GM19099 (cell line): ENCODE data around the gene AJUBA.

ENCODE experiments used
- POLR2A ChIP-seq: IDR thresholded peaks from 3 replicates; pipeline ENCODE4 v1.6.1; 2011; ENCODE audit warnings: low read depth; ENCODE audit not compliant: insufficient read length; ENCODE audit errors: extremely low read depth

AJUBA gene

GRCh38 chr14:22994762-22995275 is 12.5 kb upstream of the AJUBA start:
- TF ChIP-seq POLR2A: no peak

- TF ChIP-seq POLR2A: no peak
These were observed 11.2 kb upstream of the AJUBA start for GRCh38 chr14:22993517-22993916.

GRCh38 chr14:22991852-22992251 is 9.5 kb upstream of the AJUBA start:
- TF ChIP-seq POLR2A: no peak

GRCh38 chr14:22987291-22987690 is 4.9 kb upstream of the AJUBA start:
- no peak for TF ChIP-seq POLR2A

- no peak for TF ChIP-seq POLR2A
These were observed 4.2 kb upstream of the AJUBA start for GRCh38 chr14:22986508-22987054.

GRCh38 chr14:22985894-22986507 is 3.6 kb upstream of the AJUBA start:
- no peak for TF ChIP-seq POLR2A

GRCh38 chr14:22984959-22985658 is 2.8 kb upstream of the AJUBA start:
- no peak for TF ChIP-seq POLR2A

- TF ChIP-seq POLR2A: no peak
These were observed 375 bp downstream of the AJUBA start for GRCh38 chr14:22981876-22982476.

GRCh38 chr14:22981090-22981875 is 1.1 kb downstream of the AJUBA start:
- TF ChIP-seq POLR2A: no peak

- no peak for TF ChIP-seq POLR2A
These were observed 1.7 kb downstream of the AJUBA start for GRCh38 chr14:22980672-22981089.

GRCh38 chr14:22979748-22980392 is 2.5 kb downstream of the AJUBA start:
- TF ChIP-seq POLR2A: no peak

- TF ChIP-seq POLR2A: no peak
These were observed 3.2 kb downstream of the AJUBA start for GRCh38 chr14:22978981-22979671.

- TF ChIP-seq POLR2A: no peak
These were observed 3.9 kb downstream of the AJUBA start for GRCh38 chr14:22978487-22978837.
